ENCODE data around the gene NCOR2. TPM values are rescaled to one million over a fixed set of nuclear protein-coding genes. Genes with fewer than 3 reads are reported as not detected.
A peak's percentile ranks its signal among the peaks of the same experiment; 100 is the strongest.

Gene NCOR2
- total RNA-seq, 1 donor from 2014 or later: 251 TPM

DNA sequence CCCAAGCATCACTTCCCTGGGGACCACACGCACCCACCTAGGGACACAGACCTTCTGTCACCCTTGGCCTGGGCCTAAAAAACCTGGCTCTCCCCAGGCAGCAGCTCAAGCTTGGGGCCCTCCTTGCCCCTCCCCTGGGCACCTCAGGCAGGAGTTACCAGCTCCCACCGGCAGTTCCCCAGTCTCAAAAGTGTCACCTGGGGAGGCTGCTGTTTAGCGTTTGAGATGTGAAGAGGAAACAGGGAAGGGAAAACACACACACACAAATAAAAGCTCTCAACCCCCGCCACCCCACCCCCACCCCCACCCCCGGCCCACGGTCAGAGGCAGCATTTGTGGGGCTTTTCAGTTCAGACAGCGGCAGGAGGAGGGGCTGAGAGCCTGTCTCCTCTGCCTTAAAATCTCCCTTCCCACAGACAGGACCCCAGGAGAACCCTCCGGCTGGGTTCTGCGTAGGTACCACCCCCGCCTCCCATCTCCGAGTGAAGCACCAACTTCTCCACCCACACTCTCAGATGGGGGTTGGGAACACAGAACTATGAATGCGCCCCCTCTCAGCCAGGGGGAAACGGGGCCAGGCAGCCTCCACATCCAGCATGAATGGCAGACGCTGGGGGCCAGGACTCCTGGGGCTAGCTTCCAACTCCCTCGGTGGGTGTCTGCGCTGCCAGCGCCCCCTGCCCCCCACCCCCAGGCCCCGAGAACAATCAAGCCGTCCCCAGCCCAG is 3.0 kb downstream of the NCOR2 start:
- peaks cover 27% of the 10 kb centered on the region for H3K4me1 Mint-ChIP-seq (ENCODE audit: low read depth)
- no peak for DNase-seq (ENCODE audit: low spot score, unreplicated experiment)

GRCh38 chr12:124563809-124564208 is 3.6 kb downstream of the NCOR2 start:
- no peaks in the 10 kb centered on the region for H3K9me3 Mint-ChIP-seq (ENCODE audit: low read depth)
- H3K4me3 Mint-ChIP-seq (ENCODE audit: low read depth): no peak overlapping the region

More for the DNA sequence above, 3.0 kb downstream of the NCOR2 start:
- TF ChIP-seq, protein P1, sequence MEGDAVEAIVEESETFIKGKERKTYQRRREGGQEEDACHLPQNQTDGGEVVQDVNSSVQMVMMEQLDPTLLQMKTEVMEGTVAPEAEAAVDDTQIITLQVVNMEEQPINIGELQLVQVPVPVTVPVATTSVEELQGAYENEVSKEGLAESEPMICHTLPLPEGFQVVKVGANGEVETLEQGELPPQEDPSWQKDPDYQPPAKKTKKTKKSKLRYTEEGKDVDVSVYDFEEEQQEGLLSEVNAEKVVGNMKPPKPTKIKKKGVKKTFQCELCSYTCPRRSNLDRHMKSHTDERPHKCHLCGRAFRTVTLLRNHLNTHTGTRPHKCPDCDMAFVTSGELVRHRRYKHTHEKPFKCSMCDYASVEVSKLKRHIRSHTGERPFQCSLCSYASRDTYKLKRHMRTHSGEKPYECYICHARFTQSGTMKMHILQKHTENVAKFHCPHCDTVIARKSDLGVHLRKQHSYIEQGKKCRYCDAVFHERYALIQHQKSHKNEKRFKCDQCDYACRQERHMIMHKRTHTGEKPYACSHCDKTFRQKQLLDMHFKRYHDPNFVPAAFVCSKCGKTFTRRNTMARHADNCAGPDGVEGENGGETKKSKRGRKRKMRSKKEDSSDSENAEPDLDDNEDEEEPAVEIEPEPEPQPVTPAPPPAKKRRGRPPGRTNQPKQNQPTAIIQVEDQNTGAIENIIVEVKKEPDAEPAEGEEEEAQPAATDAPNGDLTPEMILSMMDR (IDR thresholded peaks at IDR 0.05; ENCODE audit: unreplicated experiment): no peak
- no peaks in the 10 kb centered on the region for H3K27me3 Mint-ChIP-seq
- peak overlapping the region; percentile 76 for H3K27ac Mint-ChIP-seq
- peak overlapping the region; percentile 88 for H3K4me3 Mint-ChIP-seq (ENCODE audit: low read depth)
- H3K36me3 Mint-ChIP-seq (ENCODE audit: insufficient read depth): no peaks in the 10 kb centered on the region
- H3K9me3 Mint-ChIP-seq (ENCODE audit: low read depth): no peaks in the 10 kb centered on the region

GRCh38 chr12:124563401-124563800 is 4.0 kb downstream of the NCOR2 start:
- Mint-ChIP-seq H3K27ac (peak overlapping the region; percentile 4), H3K27me3 (no peaks in the 10 kb centered on the region), H3K4me3 (ENCODE audit: low read depth) (no peak overlapping the region), H3K9me3 (ENCODE audit: low read depth) (no peaks in the 10 kb centered on the region), H3K4me1 (ENCODE audit: low read depth) (peaks cover 27% of the 10 kb centered on the region), H3K36me3 (ENCODE audit: insufficient read depth) (no peaks in the 10 kb centered on the region)
- no peak for DNase-seq (ENCODE audit: low spot score, unreplicated experiment)
- TF ChIP-seq, protein P1 (IDR thresholded peaks at IDR 0.05; ENCODE audit: unreplicated experiment): no peak

More at GRCh38 chr12:124563809-124564208, 3.6 kb downstream of the NCOR2 start:
- Mint-ChIP-seq H3K27me3 (no peaks in the 10 kb centered on the region), H3K27ac (peak overlapping the region; percentile 76), H3K36me3 (ENCODE audit: insufficient read depth) (no peaks in the 10 kb centered on the region), H3K4me1 (ENCODE audit: low read depth) (peaks cover 27% of the 10 kb centered on the region)
- DNase-seq (ENCODE audit: low spot score, unreplicated experiment): no peak
- TF ChIP-seq, protein P1 (IDR thresholded peaks at IDR 0.05; ENCODE audit: unreplicated experiment): no peak

- no peak overlapping the region for H3K27ac Mint-ChIP-seq
- no peak for DNase-seq (ENCODE audit: low spot score, unreplicated experiment)
- H3K27me3 Mint-ChIP-seq: no peaks in the 10 kb centered on the region
- H3K4me3 Mint-ChIP-seq (ENCODE audit: low read depth): no peak overlapping the region
- TF ChIP-seq, protein P1 (IDR thresholded peaks at IDR 0.05; ENCODE audit: unreplicated experiment): no peak
- no peaks in the 10 kb centered on the region for H3K36me3 Mint-ChIP-seq (ENCODE audit: insufficient read depth)
- H3K4me1 Mint-ChIP-seq (ENCODE audit: low read depth): peaks cover 28% of the 10 kb centered on the region
- H3K9me3 Mint-ChIP-seq (ENCODE audit: low read depth): no peaks in the 10 kb centered on the region
Measured at GRCh38 chr12:124562796-124563181, 4.6 kb downstream of the NCOR2 start.

DNA sequence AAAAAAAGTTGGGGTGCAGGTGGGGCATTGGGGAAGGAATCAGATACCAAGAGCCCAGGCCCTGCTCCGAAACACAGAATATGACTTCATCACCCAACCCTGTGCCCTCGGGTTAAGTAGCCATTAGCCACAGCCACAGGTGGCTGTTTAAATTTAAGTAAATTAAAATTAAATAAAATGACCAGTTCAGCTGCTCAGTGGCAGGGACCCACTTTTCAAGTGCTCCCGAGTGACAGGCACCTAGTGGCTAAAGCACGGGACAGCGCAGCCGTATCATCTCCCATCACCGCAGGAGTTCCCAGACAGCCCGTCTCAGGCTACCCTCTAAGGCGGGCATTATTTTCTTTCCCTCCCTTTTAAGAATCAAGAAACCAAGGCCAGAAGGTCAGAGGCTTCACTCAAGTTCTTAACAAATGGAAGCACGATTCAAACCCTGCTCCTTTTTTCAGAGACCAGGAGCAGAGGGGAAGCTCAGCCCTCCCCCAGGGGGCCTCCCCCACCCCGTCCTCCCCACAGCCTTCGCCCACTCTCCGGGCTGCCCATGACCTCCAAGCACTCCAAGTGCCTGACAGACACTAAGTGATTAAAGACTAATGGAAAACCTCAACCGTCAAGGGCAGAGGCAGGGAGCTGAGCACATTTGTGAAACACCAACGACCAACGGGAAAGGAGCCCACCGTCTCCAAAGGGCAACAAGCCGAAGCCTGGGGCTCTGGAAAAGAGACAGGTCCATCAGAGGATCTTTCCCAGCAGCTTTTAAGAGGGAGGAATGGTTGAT is 5.2 kb downstream of the NCOR2 start:
- peak overlapping the region; percentile 73 for H3K27ac Mint-ChIP-seq
- H3K4me1 Mint-ChIP-seq (ENCODE audit: low read depth): peaks cover 32% of the 10 kb centered on the region
- no peaks in the 10 kb centered on the region for H3K36me3 Mint-ChIP-seq (ENCODE audit: insufficient read depth)

More for the DNA sequence above, 5.2 kb downstream of the NCOR2 start:
- no peak for DNase-seq (ENCODE audit: low spot score, unreplicated experiment)
- Mint-ChIP-seq H3K27me3 (no peaks in the 10 kb centered on the region), H3K4me3 (ENCODE audit: low read depth) (no peak overlapping the region), H3K9me3 (ENCODE audit: low read depth) (no peaks in the 10 kb centered on the region)
- TF ChIP-seq, protein P1 (IDR thresholded peaks at IDR 0.05; ENCODE audit: unreplicated experiment): no peak
